ENCODE data around the gene TDRKH.

The TDRKH gene

GRCh38 chr1:151790071-151790939 is at the start of gene TDRKH:
Gene TDRKH (minus strand): TSS chr1:151790500. CDS start chr1:151783022, 7,478 bp downstream.
- in situ Hi-C loops (cut with HindIII; ENCODE audit: low sequenced_read_pairs): no loop called here

GRCh38 chr1:151839457-151840403 is 49.4 kb upstream of the TDRKH start, which contains the start of gene C2CD4D:
Gene C2CD4D (minus strand): TSS chr1:151839820. CDS start chr1:151838989, 831 bp downstream.
- in situ Hi-C loops (cut with HindIII; ENCODE audit: low sequenced_read_pairs): loop anchor here (5.0 kb wide), 1 partner anchor 97 kb away; no protein-coding TSS in a partner anchor

- in situ Hi-C loops (cut with HindIII; ENCODE audit: low sequenced_read_pairs): loop anchor here (5.0 kb wide), 1 partner anchor 97 kb away; no protein-coding TSS in a partner anchor
Observed at GRCh38 chr1:151839082-151839412, 48.7 kb upstream of the TDRKH start.

- in situ Hi-C loops (cut with HindIII; ENCODE audit: low sequenced_read_pairs): loop anchor here (5.0 kb wide), 1 partner anchor 96 kb away; no protein-coding TSS in a partner anchor
Observed at GRCh38 chr1:151838222-151839081, 48.2 kb upstream of the TDRKH start.

- in situ Hi-C loops (cut with HindIII; ENCODE audit: low sequenced_read_pairs): loop anchor here (5.0 kb wide), 1 partner anchor 96 kb away; no protein-coding TSS in a partner anchor
Observed at GRCh38 chr1:151837884-151838221, 47.6 kb upstream of the TDRKH start.

GRCh38 chr1:151837197-151837596 is 46.9 kb upstream of the TDRKH start:
- in situ Hi-C loops (cut with HindIII; ENCODE audit: low sequenced_read_pairs): loop anchor here (5.0 kb wide), 1 partner anchor 95 kb away; no protein-coding TSS in a partner anchor

GRCh38 chr1:151835596-151835995 is 45.3 kb upstream of the TDRKH start:
- in situ Hi-C loops (cut with HindIII; ENCODE audit: low sequenced_read_pairs): loop anchor here (5.0 kb wide), 1 partner anchor 93 kb away; no protein-coding TSS in a partner anchor

GRCh38 chr1:151834239-151834638 is 43.9 kb upstream of the TDRKH start:
- in situ Hi-C loops (cut with HindIII; ENCODE audit: low sequenced_read_pairs): no loop called here

GRCh38 chr1:151833172-151833900 is 43.0 kb upstream of the TDRKH start:
- in situ Hi-C loops (cut with HindIII; ENCODE audit: low sequenced_read_pairs): no loop called here

GRCh38 chr1:151832318-151832980 is 42.1 kb upstream of the TDRKH start:
- in situ Hi-C loops (cut with HindIII; ENCODE audit: low sequenced_read_pairs): no loop called here

- in situ Hi-C loops (cut with HindIII; ENCODE audit: low sequenced_read_pairs): no loop called here
Observed at GRCh38 chr1:151831605-151832004, 41.3 kb upstream of the TDRKH start, which contains the start of gene RORC. Gene RORC (minus strand): TSS chr1:151831802. CDS start chr1:151831764, 38 bp downstream.

- in situ Hi-C loops (cut with HindIII; ENCODE audit: low sequenced_read_pairs): no loop called here
Observed at GRCh38 chr1:151831256-151831591, 40.9 kb upstream of the TDRKH start.

- in situ Hi-C loops (cut with HindIII; ENCODE audit: low sequenced_read_pairs): no loop called here
Observed at GRCh38 chr1:151830055-151830454, 39.8 kb upstream of the TDRKH start.

- in situ Hi-C loops (cut with HindIII; ENCODE audit: low sequenced_read_pairs): no loop called here
Observed at GRCh38 chr1:151829352-151830046, 39.2 kb upstream of the TDRKH start.

GRCh38 chr1:151828921-151829320 is 38.6 kb upstream of the TDRKH start:
- in situ Hi-C loops (cut with HindIII; ENCODE audit: low sequenced_read_pairs): no loop called here

GRCh38 chr1:151827853-151828252 is 37.6 kb upstream of the TDRKH start:
- in situ Hi-C loops (cut with HindIII; ENCODE audit: low sequenced_read_pairs): no loop called here

- in situ Hi-C loops (cut with HindIII; ENCODE audit: low sequenced_read_pairs): no loop called here
Observed at GRCh38 chr1:151825751-151826660, 35.7 kb upstream of the TDRKH start.

Data from endothelial cell of hepatic sinusoid (primary cell).